GM18951 (cell line): ENCODE data around the gene ZNF649.

ENCODE experiments used
- POLR2A ChIP-seq: IDR thresholded peaks from 4 replicates; pipeline ENCODE4 v1.6.1; 2011; ENCODE audit warnings: mild to moderate bottlenecking; ENCODE audit not compliant: insufficient read length, insufficient read depth; ENCODE audit errors: extremely low read depth
- in situ Hi-C: fragments of 300-500 bp; cut with MboI; formaldehyde crosslinking; loops from one replicate; pipeline ENCODE4 v1.12.0; 2022; ENCODE audit warnings: low sequenced_read_pairs, mixed read lengths, inconsistent platforms; ENCODE audit not compliant: unreplicated experiment

Gene ZNF649

DNA sequence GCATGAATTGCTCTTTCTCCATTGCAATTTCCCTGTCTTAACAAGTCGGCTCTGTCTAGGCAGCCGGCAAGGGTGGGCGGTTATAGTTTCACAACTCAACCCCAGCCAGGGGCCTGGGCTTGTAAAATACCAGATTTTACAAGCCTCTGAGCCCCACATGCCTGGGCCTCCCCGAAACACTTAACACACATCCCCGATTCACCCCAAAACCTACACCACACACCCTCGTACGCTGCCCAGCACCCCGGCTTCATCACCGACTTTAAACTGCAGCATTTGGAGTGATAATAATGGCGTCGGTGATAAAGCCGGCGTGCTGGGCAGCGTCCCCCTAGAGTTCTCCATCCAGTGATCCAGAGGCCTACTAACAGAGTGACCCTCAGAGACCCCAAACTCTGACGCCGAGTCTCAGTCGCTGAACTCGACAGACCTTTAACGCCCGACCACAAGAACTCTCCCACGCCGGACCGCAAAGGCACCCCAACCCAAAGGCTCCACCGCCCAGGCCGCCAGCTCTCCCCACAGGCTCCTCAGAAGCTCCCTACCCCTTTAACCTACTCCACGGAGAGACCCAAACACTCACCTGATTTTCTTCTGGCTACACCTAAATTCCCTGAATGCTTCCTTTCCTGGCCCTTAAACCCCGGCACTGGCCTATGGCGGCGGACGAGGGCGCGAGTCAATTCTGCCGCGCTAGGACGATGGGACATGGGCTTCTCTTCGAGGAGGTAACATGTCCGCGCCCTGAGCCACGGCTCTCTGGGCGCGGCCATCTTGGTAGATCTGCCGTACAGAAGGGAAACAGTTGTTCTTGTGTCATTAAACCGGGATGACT, at the start of gene ZNF649:
Gene ZNF649 (minus strand): TSS at position 687 of the 835 bp plus-strand sequence. CDS start 4,910 bp downstream, outside the sequence.
- in situ Hi-C loops = no loop called here
- TF ChIP-seq POLR2A = peak; percentile 56

DNA sequence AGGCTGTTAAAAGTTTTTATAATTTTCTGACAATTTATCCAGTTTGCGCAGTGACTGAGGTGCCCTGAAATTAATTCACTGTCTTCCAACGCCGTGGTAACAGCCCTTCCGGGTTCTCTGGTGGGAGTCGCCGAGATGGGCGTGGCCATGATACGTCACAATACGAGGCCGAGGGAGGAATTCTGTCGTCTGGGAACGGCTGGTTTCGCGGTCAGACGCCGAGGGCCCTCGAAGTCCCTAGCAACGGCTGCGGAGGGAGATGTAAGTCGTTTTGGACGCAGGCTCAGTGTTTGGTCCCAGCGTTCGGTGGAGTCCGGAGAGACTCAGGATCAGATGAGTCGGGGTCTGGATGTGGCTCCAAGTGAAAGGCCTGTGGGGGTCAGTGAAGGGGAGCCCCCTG, 44.2 kb upstream of the ZNF649 start:
- TF ChIP-seq POLR2A = no peak
- in situ Hi-C loops = no loop called here

GRCh38 chr19:51946602-51947001, 41.8 kb upstream of the ZNF649 start:
- in situ Hi-C loops = no loop called here
- no peak for TF ChIP-seq POLR2A

GRCh38 chr19:51944798-51945552, 40.2 kb upstream of the ZNF649 start:
- no peak for TF ChIP-seq POLR2A
- in situ Hi-C loops = no loop called here

DNA sequence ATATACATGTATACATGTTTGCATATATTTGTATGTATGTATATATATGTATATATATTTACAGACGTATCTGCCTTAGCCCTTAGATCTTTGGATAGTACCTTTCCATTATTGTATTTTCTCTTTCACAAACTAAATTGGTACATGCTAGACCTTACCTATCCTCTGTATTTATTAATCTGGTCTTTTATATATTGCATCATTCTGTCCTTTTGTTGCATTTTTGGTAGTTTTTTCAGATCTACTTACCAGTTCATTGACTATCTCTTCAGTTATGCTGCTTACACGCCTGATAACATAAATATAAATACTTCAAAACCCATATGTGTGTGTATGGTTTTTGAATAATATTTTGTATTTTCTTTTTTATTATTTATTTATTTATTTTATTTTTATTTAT, 34.1 kb upstream of the ZNF649 start:
- in situ Hi-C loops = no loop called here
- no peak for TF ChIP-seq POLR2A

DNA sequence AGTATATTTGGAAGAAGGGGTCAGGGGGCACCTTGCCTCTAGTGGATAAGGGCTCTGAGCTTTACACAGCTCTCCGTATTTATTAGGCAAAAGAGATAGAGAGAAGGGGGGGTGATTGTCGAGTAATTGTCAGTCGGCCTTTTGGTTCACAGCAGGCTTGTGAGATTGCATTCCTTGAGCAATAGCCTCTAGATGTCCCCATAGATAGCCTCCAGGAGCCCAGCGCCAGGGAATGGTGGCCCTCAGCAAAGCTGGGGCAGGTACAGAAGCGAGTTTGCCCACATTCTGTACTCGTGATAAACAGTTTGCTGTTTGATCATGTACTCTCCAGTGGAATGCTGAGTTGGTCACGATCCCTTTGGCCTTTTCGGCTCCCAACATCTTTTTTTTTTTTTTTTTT, 27.1 kb upstream of the ZNF649 start:
- in situ Hi-C loops = no loop called here
- TF ChIP-seq POLR2A = no peak

- TF ChIP-seq POLR2A = no peak
- in situ Hi-C loops = no loop called here
Measured at GRCh38 chr19:51927859-51928258, 23.0 kb upstream of the ZNF649 start.

- in situ Hi-C loops = no loop called here
- peak; percentile 59 for TF ChIP-seq POLR2A
Measured at GRCh38 chr19:51926784-51927741, 22.2 kb upstream of the ZNF649 start, which contains the start of gene ZNF613. ZNF613 (plus strand) TSS chr19:51927472; CDS start chr19:51936221, 8,749 bp downstream.

DNA sequence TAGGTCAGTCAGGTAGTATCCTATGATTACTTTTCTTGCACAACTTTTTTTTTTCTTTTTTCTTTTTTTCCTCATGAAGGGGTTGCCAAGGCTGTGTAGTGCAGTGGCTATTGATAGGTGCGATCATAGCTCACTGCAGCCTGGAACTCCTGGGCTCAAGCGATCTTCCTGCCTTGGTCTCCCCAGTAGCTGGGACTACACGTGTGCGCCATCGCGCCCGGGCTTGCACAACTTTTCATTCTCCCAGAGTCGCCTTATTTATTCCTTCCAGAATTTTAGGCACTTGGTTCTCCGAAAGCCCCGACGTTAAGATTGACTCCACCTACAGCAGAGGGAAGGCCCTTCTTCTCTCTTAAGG, 21.6 kb upstream of the ZNF649 start:
- TF ChIP-seq POLR2A = no peak
- in situ Hi-C loops = no loop called here

DNA sequence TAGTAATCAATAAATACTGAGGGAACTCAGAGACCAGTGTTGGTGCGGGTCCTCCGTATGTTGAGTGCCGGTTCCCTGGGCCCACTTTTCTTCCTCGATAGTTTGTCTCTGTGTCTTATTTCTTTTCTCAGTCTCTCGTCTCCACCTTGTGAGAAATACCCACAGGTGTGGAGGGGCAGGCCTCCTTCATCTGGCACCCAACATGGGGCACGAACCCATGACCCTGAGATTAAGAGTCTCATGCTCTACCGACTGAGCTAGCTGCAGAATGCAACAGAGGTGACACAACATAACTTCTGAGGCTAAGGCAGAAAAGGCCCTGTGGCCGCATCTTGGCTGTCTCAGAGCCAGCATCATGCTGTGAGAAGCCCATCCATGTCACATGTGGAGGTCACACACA, 17.1 kb upstream of the ZNF649 start:
- TF ChIP-seq POLR2A = no peak
- in situ Hi-C loops = no loop called here

GRCh38 chr19:51919606-51920005, 14.8 kb upstream of the ZNF649 start:
- in situ Hi-C loops = no loop called here
- no peak for TF ChIP-seq POLR2A

DNA sequence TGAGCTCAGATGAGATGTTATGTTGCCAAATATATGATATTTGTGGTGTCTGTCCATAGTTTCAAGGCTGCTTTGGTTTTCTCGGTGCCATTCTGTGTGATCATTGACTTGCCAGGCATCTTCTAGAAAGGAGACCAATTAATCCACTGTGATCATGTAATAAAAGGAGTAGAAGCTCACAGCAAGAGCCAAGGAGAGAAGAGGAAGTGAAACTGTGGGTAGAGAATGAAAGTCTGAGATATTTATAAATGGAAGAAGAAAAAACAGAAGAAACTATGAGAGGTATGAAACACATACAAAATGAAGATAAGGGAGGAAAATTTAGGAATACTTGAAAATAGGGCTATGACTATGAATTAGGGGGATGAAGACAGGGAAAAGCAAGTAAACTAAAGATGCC, 11.3 kb upstream of the ZNF649 start:
- in situ Hi-C loops = no loop called here
- no peak for TF ChIP-seq POLR2A
